OCI-LY3 (cell line): Measurements from ENCODE around the gene RAPGEF3.

ENCODE experiments used
- EZH2phosphoT487 ChIP-seq: fragments of 200-600 bp; shearing (Covaris generic); IDR thresholded peaks from 2 replicates; pipeline ENCODE4 v1.6.1; 2018; ENCODE audit warnings: antibody characterized with exemption, mixed run types, low read depth
- TF ChIP-seq, protein P1 (sequence below): fragments of 200-600, 300-600 bp; sonication (generic); IDR thresholded peaks from 2 replicates; pipeline ENCODE4 v1.5.1; 2014; ENCODE audit warnings: antibody characterized with exemption, low read length, low read depth

DNA sequence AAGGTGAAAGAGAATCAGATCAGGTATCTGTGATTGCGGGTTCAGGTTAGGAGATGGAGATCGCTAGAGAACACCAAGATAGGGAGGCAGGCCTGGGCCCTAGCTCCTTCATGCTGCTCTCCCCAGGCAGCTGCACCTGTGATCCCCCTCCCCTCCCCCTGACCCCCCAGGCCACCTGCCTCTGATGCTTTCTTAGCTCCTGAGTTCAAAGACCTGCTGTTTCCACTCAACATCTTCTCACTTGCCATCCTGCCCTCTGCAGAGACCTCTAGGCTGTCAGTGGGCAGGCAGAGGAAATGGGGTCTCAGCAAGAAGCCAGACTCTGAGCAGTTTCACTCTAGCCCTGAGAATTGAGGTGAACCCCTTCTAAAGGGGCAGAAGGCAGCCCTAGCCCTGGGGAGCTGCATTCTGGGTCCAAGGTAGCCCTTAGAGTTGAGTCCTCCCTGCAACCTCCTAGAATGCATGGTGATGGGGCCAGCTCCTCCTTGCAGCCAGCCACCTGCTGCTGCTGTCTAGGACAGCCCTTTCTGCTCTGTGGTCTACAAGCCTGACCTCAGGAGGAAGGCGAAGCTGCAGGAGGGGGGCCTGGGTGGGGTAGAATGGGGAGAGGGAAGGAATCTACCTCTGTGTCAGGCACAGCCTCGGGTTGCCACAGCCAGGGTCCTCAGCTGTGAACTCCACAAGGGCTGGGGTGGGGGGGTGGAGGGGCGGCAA, 8.0 kb upstream of the RAPGEF3 start:
- TF ChIP-seq, protein P1, sequence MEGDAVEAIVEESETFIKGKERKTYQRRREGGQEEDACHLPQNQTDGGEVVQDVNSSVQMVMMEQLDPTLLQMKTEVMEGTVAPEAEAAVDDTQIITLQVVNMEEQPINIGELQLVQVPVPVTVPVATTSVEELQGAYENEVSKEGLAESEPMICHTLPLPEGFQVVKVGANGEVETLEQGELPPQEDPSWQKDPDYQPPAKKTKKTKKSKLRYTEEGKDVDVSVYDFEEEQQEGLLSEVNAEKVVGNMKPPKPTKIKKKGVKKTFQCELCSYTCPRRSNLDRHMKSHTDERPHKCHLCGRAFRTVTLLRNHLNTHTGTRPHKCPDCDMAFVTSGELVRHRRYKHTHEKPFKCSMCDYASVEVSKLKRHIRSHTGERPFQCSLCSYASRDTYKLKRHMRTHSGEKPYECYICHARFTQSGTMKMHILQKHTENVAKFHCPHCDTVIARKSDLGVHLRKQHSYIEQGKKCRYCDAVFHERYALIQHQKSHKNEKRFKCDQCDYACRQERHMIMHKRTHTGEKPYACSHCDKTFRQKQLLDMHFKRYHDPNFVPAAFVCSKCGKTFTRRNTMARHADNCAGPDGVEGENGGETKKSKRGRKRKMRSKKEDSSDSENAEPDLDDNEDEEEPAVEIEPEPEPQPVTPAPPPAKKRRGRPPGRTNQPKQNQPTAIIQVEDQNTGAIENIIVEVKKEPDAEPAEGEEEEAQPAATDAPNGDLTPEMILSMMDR = no peak
- TF ChIP-seq EZH2phosphoT487 = no peak
